Fibroblast of mammary gland (primary cell): ENCODE measurements around the gene GREM2.

Experiments used
- DNase-seq: peaks from one replicate; pipeline ENCODE4 v3.0.0-alpha.2; 2010; ENCODE audit warnings: low read depth
- H3K4me3 ChIP-seq: 2 replicates; pipeline ENCODE4 v1.5.1; 2011; ENCODE audit warnings: low read depth, mild to moderate bottlenecking, low read length, moderate library complexity; ENCODE audit not compliant: control insufficient read depth
- CTCF ChIP-seq: conservative IDR thresholded peaks from 2 replicates; pipeline ENCODE4 v1.5.1; 2011; ENCODE audit warnings: low read depth, low read length, inconsistent platforms; ENCODE audit not compliant: control insufficient read depth, insufficient read depth

GREM2 gene

GRCh38 chr1:240511789-240512188 is 100.2 kb downstream of the GREM2 start:
- DNase-seq, result no peak
- no peak overlapping the region for H3K4me3 ChIP-seq
- TF ChIP-seq CTCF, result no peak

GRCh38 chr1:240508950-240509349 is 103.0 kb downstream of the GREM2 start:
- peak; percentile 64 for DNase-seq
- no peak for TF ChIP-seq CTCF
- H3K4me3 ChIP-seq, result no peak overlapping the region

GRCh38 chr1:240508201-240508600 is 103.8 kb downstream of the GREM2 start:
- no peak for TF ChIP-seq CTCF
- no peak overlapping the region for H3K4me3 ChIP-seq
- no peak for DNase-seq

GRCh38 chr1:240506176-240506575 is 105.8 kb downstream of the GREM2 start:
- no peak overlapping the region for H3K4me3 ChIP-seq
- no peak for DNase-seq
- TF ChIP-seq CTCF, result no peak

- no peak for DNase-seq
- no peak overlapping the region for H3K4me3 ChIP-seq
- TF ChIP-seq CTCF, result no peak
Measured at GRCh38 chr1:240503558-240503957, 108.4 kb downstream of the GREM2 start.

- no peak for DNase-seq
- no peak overlapping the region for H3K4me3 ChIP-seq
- no peak for TF ChIP-seq CTCF
Measured at GRCh38 chr1:240503036-240503435, 108.9 kb downstream of the GREM2 start.

- TF ChIP-seq CTCF, result no peak
- DNase-seq, result peak; percentile 46
- no peak overlapping the region for H3K4me3 ChIP-seq
Measured at GRCh38 chr1:240501115-240501514, 110.8 kb downstream of the GREM2 start.
